Sigmoid colon (tissue), 4 donors: ENCODE results near the gene LDB2.

ENCODE experiments used
- POLR2A ChIP-seq, 2 donors: fragments of 450-650 bp; IDR thresholded peaks; one replicate each; pipeline ENCODE4 v1.6.1; 2016; ENCODE audit warnings: antibody characterized with exemption in 2 of 2, mild to moderate bottlenecking in 2 of 2, moderate library complexity in 2 of 2
- POLR2AphosphoS5 ChIP-seq, 4 donors: sonication (generic); formaldehyde crosslinking; IDR thresholded peaks; one replicate each; pipeline ENCODE4 v1.6.1; 2017; ENCODE audit warnings: antibody characterized with exemption in 4 of 4
- TF ChIP-seq, protein P1 (sequence below), 4 experiments: fragments of 450-650 bp in 3 of 4; fragments of 200-600 bp in 1 of 4; IDR thresholded peaks; one replicate each; pipeline ENCODE4 v1.5.1; 2016 to 2019; ENCODE audit warnings: antibody characterized with exemption in 4 of 4, mild to moderate bottlenecking in 3 of 4, moderate library complexity in 2 of 4

DNA sequence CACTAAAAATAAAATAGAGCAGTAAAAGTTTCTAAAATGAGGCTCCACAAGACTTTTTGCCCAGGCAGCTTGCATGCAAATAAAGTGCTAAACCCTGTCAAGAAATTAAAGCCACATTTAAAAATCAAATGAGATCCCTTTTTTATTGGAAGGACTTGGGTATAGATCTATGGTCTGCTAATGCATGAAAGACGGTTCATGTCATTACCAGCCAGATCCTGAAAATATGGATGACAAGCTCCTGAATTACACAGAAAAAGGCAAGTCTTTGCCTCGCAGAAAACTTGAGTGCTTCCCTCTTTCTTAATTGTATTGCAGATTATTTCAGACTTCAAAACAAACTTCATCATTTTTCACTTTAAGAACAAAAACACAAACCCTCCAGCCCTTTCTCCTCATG lies 169.6 kb downstream of the LDB2 start:
- TF ChIP-seq POLR2A (IDR thresholded peaks at IDR 0.05) (no peak), POLR2AphosphoS5 (IDR thresholded peaks at IDR 0.05) (no peak)
- TF ChIP-seq, protein P1, sequence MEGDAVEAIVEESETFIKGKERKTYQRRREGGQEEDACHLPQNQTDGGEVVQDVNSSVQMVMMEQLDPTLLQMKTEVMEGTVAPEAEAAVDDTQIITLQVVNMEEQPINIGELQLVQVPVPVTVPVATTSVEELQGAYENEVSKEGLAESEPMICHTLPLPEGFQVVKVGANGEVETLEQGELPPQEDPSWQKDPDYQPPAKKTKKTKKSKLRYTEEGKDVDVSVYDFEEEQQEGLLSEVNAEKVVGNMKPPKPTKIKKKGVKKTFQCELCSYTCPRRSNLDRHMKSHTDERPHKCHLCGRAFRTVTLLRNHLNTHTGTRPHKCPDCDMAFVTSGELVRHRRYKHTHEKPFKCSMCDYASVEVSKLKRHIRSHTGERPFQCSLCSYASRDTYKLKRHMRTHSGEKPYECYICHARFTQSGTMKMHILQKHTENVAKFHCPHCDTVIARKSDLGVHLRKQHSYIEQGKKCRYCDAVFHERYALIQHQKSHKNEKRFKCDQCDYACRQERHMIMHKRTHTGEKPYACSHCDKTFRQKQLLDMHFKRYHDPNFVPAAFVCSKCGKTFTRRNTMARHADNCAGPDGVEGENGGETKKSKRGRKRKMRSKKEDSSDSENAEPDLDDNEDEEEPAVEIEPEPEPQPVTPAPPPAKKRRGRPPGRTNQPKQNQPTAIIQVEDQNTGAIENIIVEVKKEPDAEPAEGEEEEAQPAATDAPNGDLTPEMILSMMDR (IDR thresholded peaks at IDR 0.05), result no peak
